ENCODE measurements around the gene CCDC18. TPM values are rescaled to one million over a fixed set of nuclear protein-coding genes. Genes with fewer than 3 reads are reported as not detected.

CCDC18 gene
- total RNA-seq, 2 experiments from 2014 or later, result 21.8 to 24.6 TPM

DNA sequence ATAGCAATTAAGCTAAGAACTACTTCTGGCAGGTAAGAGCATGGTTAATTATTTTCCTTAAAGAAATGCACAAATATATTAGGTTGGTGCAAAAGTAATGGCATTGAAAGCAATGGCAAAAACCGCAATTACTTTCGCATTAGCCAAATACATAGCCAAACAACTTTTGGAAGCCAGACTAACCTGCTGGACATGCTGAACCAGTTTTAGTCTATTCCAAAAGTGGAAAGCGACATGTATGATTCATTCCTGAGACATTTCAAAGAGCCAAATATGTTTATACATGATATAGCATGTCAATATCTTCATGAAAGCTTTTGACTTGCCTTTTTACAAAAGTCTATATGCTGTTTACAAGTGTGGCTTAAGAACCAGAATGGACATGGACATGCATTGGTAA is 141.8 kb downstream of the CCDC18 start:
- intact Hi-C loops (cut with micrococcal nuclease), result no loop called here
- no peaks in the 10 kb centered on the region for H3K27me3 Mint-ChIP-seq
- H3K4me1 Mint-ChIP-seq (ENCODE audit: low read depth), result no peaks in the 10 kb centered on the region
- POLR2A ChIA-PET, result no interaction called here
- ATAC-seq (no peak), DNase-seq (no peak)
- CTCF ChIA-PET, result interaction anchor here (1.4 kb wide), 1 partner anchor 18 kb away, joined by 5 read pairs; no protein-coding TSS in a partner anchor
- H3K36me3 Mint-ChIP-seq (ENCODE audit: low read depth), result no peaks in the 10 kb centered on the region
- no peaks in the 10 kb centered on the region for H3K9me3 Mint-ChIP-seq
- no peak for TF ChIP-seq CTCF (IDR thresholded peaks at IDR 0.05)
- H3K27ac Mint-ChIP-seq, result no peak overlapping the region
- no peak overlapping the region for H3K4me3 Mint-ChIP-seq

GRCh38 chr1:93323185-93323820 is 142.8 kb downstream of the CCDC18 start:
- ATAC-seq (no peak), DNase-seq (no peak)
- Mint-ChIP-seq H3K9me3 (no peaks in the 10 kb centered on the region), H3K27me3 (no peaks in the 10 kb centered on the region), H3K36me3 (ENCODE audit: low read depth) (no peaks in the 10 kb centered on the region), H3K4me3 (no peak overlapping the region), H3K27ac (no peak overlapping the region), H3K4me1 (ENCODE audit: low read depth) (no peaks in the 10 kb centered on the region)
- intact Hi-C loops (cut with micrococcal nuclease), result no loop called here
- ChIA-PET CTCF (interaction anchor here (1.4 to 2.5 kb wide), 2 partner anchors 19 kb away, joined by 5 to 13 read pairs; no protein-coding TSS in a partner anchor), POLR2A (interaction anchor here (0.9 kb wide), 1 partner anchor 22 kb away, joined by 3 read pairs; no protein-coding TSS in a partner anchor)
- no peak for TF ChIP-seq CTCF (IDR thresholded peaks at IDR 0.05)

DNA sequence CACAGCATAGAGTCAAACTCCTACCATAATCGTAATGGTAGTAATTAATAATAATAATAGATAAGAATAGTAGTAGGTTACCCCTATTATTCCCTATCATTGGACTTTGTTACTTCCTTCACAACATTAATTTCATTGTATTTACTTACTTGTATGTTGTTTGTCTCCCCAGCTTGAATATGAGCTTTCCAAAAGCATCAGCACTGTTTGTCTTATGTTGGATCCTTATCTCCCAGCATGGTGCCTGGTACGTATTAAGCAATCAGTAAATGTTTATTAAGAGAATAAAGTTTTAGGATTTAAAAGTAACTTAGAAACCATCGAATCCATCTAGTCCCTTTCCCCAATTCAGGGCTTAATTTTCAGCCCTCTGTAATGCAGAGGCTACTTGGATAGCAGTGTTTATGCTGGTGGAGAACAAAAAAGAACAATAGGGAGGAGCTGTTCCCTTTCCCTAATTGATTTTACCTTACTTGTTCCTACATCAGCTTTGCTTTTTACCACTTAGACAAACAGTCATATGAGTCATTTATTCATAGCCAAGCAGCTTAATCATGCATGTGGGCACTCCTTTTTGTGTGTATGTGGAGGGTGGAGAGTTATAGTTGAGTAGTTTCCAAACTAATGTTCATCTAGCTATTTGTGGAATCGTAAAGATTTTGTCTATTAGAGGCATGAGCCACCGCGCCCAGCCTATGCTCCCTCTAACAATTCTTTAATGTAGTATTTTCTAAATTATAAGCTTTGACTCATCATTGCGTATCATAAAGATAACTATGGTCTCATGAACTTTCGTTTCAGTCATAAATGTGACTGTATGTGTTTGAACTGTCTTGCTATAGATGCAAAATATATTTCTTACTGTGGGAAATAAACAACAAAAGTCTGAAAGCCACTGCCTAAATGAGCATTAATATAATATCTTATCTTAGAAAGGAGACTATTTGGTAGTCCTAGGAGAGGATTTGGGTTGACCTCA is 144.3 kb downstream of the CCDC18 start:
- H3K27me3 Mint-ChIP-seq, result no peaks in the 10 kb centered on the region
- no peak for DNase-seq
- no peak for ATAC-seq
- no peak overlapping the region for H3K4me3 Mint-ChIP-seq
- H3K27ac Mint-ChIP-seq, result no peak overlapping the region
- no peaks in the 10 kb centered on the region for H3K9me3 Mint-ChIP-seq
- CTCF ChIA-PET, result interaction anchor here (0.9 to 2.5 kb wide), 2 partner anchors 21 to 356 kb away, joined by 3 to 13 read pairs; no protein-coding TSS in a partner anchor
- no peak for TF ChIP-seq CTCF (IDR thresholded peaks at IDR 0.05)
- no peaks in the 10 kb centered on the region for H3K4me1 Mint-ChIP-seq (ENCODE audit: low read depth)
- POLR2A ChIA-PET, result no interaction called here
- intact Hi-C loops (cut with micrococcal nuclease), result no loop called here
- no peaks in the 10 kb centered on the region for H3K36me3 Mint-ChIP-seq (ENCODE audit: low read depth)

Other genes with a start within 250 kb of the CCDC18 start
- 1 to 10 TPM; 8.1 to 9.0 TPM for gene DIPK1A, start 219.3 kb upstream of the CCDC18 start, total RNA-seq
- 10 to 100 TPM; 65.0 to 70.9 TPM for gene MTF2, start 101.4 kb upstream of the CCDC18 start, total RNA-seq
- 10 to 100 TPM; 29.2 to 31.6 TPM for gene TMED5, start 311 bp upstream of the CCDC18 start, total RNA-seq
- gene DR1, start 165.2 kb downstream of the CCDC18 start, total RNA-seq, result 10 to 100 TPM; 71.3 to 79.2 TPM